HepG2 (cell line): Measurements from ENCODE around the gene PIK3R3. TPM values are rescaled to one million over a fixed set of nuclear protein-coding genes. Genes with fewer than 3 reads are reported as not detected.

ENCODE experiments used
- CREBL2 ChIP-seq: sonication (generic); formaldehyde crosslinking; IDR thresholded peaks from 2 replicates; pipeline ENCODE4 v1.8.1; 2023; ENCODE audit warnings: missing genetic modification reagents, mild to moderate bottlenecking, borderline replicate concordance
- KDM5B ChIP-seq: sonication (generic); formaldehyde crosslinking; IDR thresholded peaks from 2 replicates; pipeline ENCODE4 v1.4.0; 2020; ENCODE audit warnings: missing genetic modification reagents, mild to moderate bottlenecking, borderline replicate concordance
- MATR3 ChIP-seq: sonication (generic); formaldehyde crosslinking; IDR thresholded peaks from 2 replicates; pipeline ENCODE4 v1.4.0; 2020; ENCODE audit warnings: missing genetic modification reagents
- MZF1 ChIP-seq: sonication (generic); formaldehyde crosslinking; IDR thresholded peaks from 2 replicates; pipeline ENCODE4 v1.8.1; 2023; ENCODE audit warnings: mild to moderate bottlenecking, missing genetic modification reagents, borderline replicate concordance
- NONO ChIP-seq, 2 experiments: fragments of 450-650 bp in 1 of 2; sonication (generic) in 1 of 2; formaldehyde crosslinking in 1 of 2; IDR thresholded peaks in 1 of 2; conservative IDR thresholded peaks in 1 of 2; 2 replicates each; pipeline versions ENCODE4 v1.6.1 to v1.8.0; 2017 to 2022; ENCODE audit warnings: mild to moderate bottlenecking in 1 of 2, missing genetic modification reagents in 1 of 2, moderate library complexity in 1 of 2
- SKIL ChIP-seq: sonication (generic); formaldehyde crosslinking; IDR thresholded peaks from 2 replicates; pipeline ENCODE4 v1.8.0; 2022; ENCODE audit warnings: missing genetic modification reagents, mild to moderate bottlenecking, moderate library complexity, borderline replicate concordance
- STAG1 ChIP-seq: sonication (generic); formaldehyde crosslinking; IDR thresholded peaks from 2 replicates; pipeline ENCODE4 v1.4.0; 2020; ENCODE audit warnings: missing genetic modification reagents
- ZBTB1 ChIP-seq: sonication (generic); formaldehyde crosslinking; IDR thresholded peaks from 2 replicates; pipeline ENCODE4 v1.4.0; 2020; ENCODE audit warnings: missing genetic modification reagents, borderline replicate concordance
- ZKSCAN8 ChIP-seq: IDR thresholded peaks from 2 replicates; pipeline ENCODE4 v1.6.1; 2016; ENCODE audit warnings: borderline replicate concordance, missing genetic modification reagents, missing compliant biosample characterization
- ZNF142 ChIP-seq: sonication (generic); formaldehyde crosslinking; IDR thresholded peaks from 2 replicates; pipeline ENCODE4 v1.4.0; 2020; ENCODE audit warnings: missing genetic modification reagents
- ZNF251 ChIP-seq: sonication (generic); formaldehyde crosslinking; IDR thresholded peaks from 2 replicates; pipeline ENCODE4 v1.9.0; 2021; ENCODE audit warnings: mild to moderate bottlenecking, missing genetic modification reagents
- ZNF616 ChIP-seq: sonication (generic); formaldehyde crosslinking; IDR thresholded peaks from 2 replicates; pipeline ENCODE4 v1.5.0; 2020; ENCODE audit warnings: low read depth, mild to moderate bottlenecking, missing genetic modification reagents
- ZNF777 ChIP-seq: sonication (generic); formaldehyde crosslinking; IDR thresholded peaks from 2 replicates; pipeline ENCODE4 v1.4.0; 2020; ENCODE audit warnings: missing genetic modification reagents
- ZNF883 ChIP-seq: sonication (generic); formaldehyde crosslinking; IDR thresholded peaks from 2 replicates; pipeline ENCODE4 v1.5.1; 2020; ENCODE audit warnings: mild to moderate bottlenecking, missing genetic modification reagents; ENCODE audit errors: not compliant biosample characterization
- polyA plus RNA-seq, 8 experiments: library from polyadenylated mRNA; depleted of rRNA in 3 of 8; stranded (reverse) in 7 of 8; unstranded in 1 of 8; fragments of >200 nt; fragmentation: Illumina TruSeq in 4 of 8; extraction: Trizol in 4 of 8; gene quantifications; 2 replicates each; pipeline versions ENCODE4 v1.2.1 to v1.2.3, GENCODE V29; 2011 to 2016; ENCODE audit warnings: low read depth in 4 of 8, missing spikeins in 1 of 8, mixed read lengths in 1 of 8; ENCODE audit not compliant: insufficient read depth in 1 of 8
- total RNA-seq, 5 experiments: library from RNA; depleted of rRNA; stranded (reverse); fragments of >200 nt; fragmentation: Illumina TruSeq; extraction: Trizol; gene quantifications; 2 replicates each; pipeline ENCODE4 v1.2.3, GENCODE V29; 2016; ENCODE audit warnings: low read depth in 1 of 5
- TF ChIP-seq, protein P1 (sequence below): sonication (generic); formaldehyde crosslinking; IDR thresholded peaks from 2 replicates; pipeline ENCODE4 v1.9.0; 2021; ENCODE audit warnings: missing genetic modification reagents, borderline replicate concordance
- TF ChIP-seq, protein P2 (sequence below): sonication (generic); formaldehyde crosslinking; IDR thresholded peaks from 2 replicates; pipeline ENCODE4 v1.4.0; 2020; ENCODE audit warnings: mild to moderate bottlenecking, missing genetic modification reagents

The PIK3R3 gene
- total and polyA plus RNA-seq, 2 of the 13 experiments (the other 11 are each of a cell fraction or from before 2014, with no cell fraction given): 0.37 to 6.9 TPM

- TF ChIP-seq, protein P1, sequence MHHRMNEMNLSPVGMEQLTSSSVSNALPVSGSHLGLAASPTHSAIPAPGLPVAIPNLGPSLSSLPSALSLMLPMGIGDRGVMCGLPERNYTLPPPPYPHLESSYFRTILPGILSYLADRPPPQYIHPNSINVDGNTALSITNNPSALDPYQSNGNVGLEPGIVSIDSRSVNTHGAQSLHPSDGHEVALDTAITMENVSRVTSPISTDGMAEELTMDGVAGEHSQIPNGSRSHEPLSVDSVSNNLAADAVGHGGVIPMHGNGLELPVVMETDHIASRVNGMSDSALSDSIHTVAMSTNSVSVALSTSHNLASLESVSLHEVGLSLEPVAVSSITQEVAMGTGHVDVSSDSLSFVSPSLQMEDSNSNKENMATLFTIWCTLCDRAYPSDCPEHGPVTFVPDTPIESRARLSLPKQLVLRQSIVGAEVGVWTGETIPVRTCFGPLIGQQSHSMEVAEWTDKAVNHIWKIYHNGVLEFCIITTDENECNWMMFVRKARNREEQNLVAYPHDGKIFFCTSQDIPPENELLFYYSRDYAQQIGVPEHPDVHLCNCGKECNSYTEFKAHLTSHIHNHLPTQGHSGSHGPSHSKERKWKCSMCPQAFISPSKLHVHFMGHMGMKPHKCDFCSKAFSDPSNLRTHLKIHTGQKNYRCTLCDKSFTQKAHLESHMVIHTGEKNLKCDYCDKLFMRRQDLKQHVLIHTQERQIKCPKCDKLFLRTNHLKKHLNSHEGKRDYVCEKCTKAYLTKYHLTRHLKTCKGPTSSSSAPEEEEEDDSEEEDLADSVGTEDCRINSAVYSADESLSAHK: 0 out of 2 replicates have a peak, but pooled peaks have one; percentile 35
- TF ChIP-seq MZF1 (CRISPR knock-in tag) (no peak), CREBL2 (CRISPR knock-in tag) (peak; percentile 99; the same call in 1 of the 2 replicates), MATR3 (no peak), ZKSCAN8 (CRISPR knock-in tag) (peak; percentile 76; the same call in 1 of the 2 replicates), ZNF142 (CRISPR knock-in tag) (peak; percentile 99), ZNF616 (CRISPR knock-in tag) (peak; percentile 98), STAG1 (CRISPR knock-in tag) (no peak), KDM5B (CRISPR knock-in tag) (peak; percentile 97; the same call in 1 of the 2 replicates), ZBTB1 (CRISPR knock-in tag) (no peak), NONO (IDR thresholded peaks at IDR 0.05) (peak; percentile 98; the same call in 1 of the 2 replicates), NONO (CRISPR knock-in tag; conservative IDR thresholded peaks at IDR 0.05) (peak; percentile 96), SKIL (CRISPR knock-in tag) (peak; percentile 88), ZNF777 (CRISPR knock-in tag) (peak; percentile 56; the same call in 1 of the 2 replicates), ZNF883 (CRISPR knock-in tag) (peak; percentile 97), ZNF251 (CRISPR knock-in tag) (peak; percentile 22; the same call in 1 of the 2 replicates)
- TF ChIP-seq, protein P2, sequence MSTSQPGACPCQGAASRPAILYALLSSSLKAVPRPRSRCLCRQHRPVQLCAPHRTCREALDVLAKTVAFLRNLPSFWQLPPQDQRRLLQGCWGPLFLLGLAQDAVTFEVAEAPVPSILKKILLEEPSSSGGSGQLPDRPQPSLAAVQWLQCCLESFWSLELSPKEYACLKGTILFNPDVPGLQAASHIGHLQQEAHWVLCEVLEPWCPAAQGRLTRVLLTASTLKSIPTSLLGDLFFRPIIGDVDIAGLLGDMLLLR: peak; percentile 99
Observed at GRCh38 chr1:46132529-46133180, at the start of gene PIK3R3 (continued).
